Measurements from ENCODE around the gene MPPED2. TPM values are rescaled to one million over a fixed set of nuclear protein-coding genes. Genes with fewer than 3 reads are reported as not detected.

Gene MPPED2
- total and polyA plus RNA-seq, 10 of the 15 experiments (the other 5 are each of a cell fraction or from before 2014, with no cell fraction given) = not detected

GRCh38 chr11:30579415-30580175 is 6.6 kb downstream of the MPPED2 start (continued):
- TF ChIP-seq CEBPZ (IDR thresholded peaks at IDR 0.05; ENCODE audit: low read depth, low read length) (no peak), ZNF274 (IDR thresholded peaks at IDR 0.05; ENCODE audit: insufficient read depth, insufficient read length) (no peak), SREBF2 (IDR thresholded peaks at IDR 0.05; ENCODE audit: low read length) (no peak), ATF7 (IDR thresholded peaks at IDR 0.05; ENCODE audit: low read depth) (no peak)

- WGBS (ENCODE audit: insufficient coverage, insufficient replicate concordance, low lambda C conversion rate, missing lambda C conversion rate) = 33% methylated on average over 1 of the region's 1 CpG
Observed at GRCh38 chr11:30578406-30578805, 7.7 kb downstream of the MPPED2 start.

More at GRCh38 chr11:30578406-30578805, 7.7 kb downstream of the MPPED2 start:
- ATAC-seq = no peak
- no peak for FAIRE-seq
- TF ChIP-seq POLR2AphosphoS5 (IDR thresholded peaks at IDR 0.05; ENCODE audit: low read length) (no peak), IKZF1 (conservative IDR thresholded peaks at IDR 0.05) (no peak), RB1 (IDR thresholded peaks at IDR 0.05; ENCODE audit: borderline replicate concordance) (no peak), BHLHE40 (IDR thresholded peaks at IDR 0.05; ENCODE audit: borderline replicate concordance in 1 of 2, low read depth in 2 of 2, low read length in 1 of 2) (no peak)
- DNase-seq (ENCODE audit: low read depth, low spot score) = no peak
- Histone ChIP-seq H2AFZ (ENCODE audit: control insufficient read depth, low read depth, low read length) (no peak overlapping the region), H3K9me3 (replicated peaks; ENCODE audit: control insufficient read depth, insufficient read depth, low read length) (no peaks in the 10 kb centered on the region), H4K20me1 (ENCODE audit: control insufficient read depth, insufficient read depth) (no peaks in the 10 kb centered on the region), H3K27me3 (replicated peaks in 1 of 2; ENCODE audit: control insufficient read depth in 2 of 2, insufficient read depth in 2 of 2, low read length in 1 of 2) (peaks cover 0 to 2% of the 10 kb centered on the region in 2 experiments; a peak in 1 of 4 replicates), H3K79me2 (ENCODE audit: control insufficient read depth, insufficient read depth, low read length) (no peaks in the 10 kb centered on the region), H3K4me1 (ENCODE audit: control insufficient read depth, insufficient read depth, low read length) (no peaks in the 10 kb centered on the region), H3K27ac (ENCODE audit: control insufficient read depth, insufficient read depth) (no peak overlapping the region), H3K4me2 (ENCODE audit: control insufficient read depth, insufficient read depth) (no peak overlapping the region), H3K9ac (ENCODE audit: control insufficient read depth, insufficient read depth, low read length) (no peak overlapping the region), H3K36me3 (ENCODE audit: control insufficient read depth in 2 of 2, insufficient read depth in 2 of 2, low read length in 1 of 2) (no peaks in the 10 kb centered on the region), H3K4me3 (no peak overlapping the region)
- ChIA-PET RAD21 (ENCODE audit: unreplicated experiment) (no interaction called here), POLR2A (no interaction called here), CTCF (no interaction called here), SMC1A (ENCODE audit: uncharacterized antibody, unreplicated experiment) (no interaction called here)
- no TSS peak for BruUV-seq (replicated peaks)
- in situ Hi-C loops (cut with MboI) (no loop called here), intact Hi-C loops (cut with micrococcal nuclease; ENCODE audit: unreplicated experiment) (no loop called here)

Measured in GM12878 (cell line).